ENCODE data around the gene SPTSSB.

The SPTSSB gene

DNA sequence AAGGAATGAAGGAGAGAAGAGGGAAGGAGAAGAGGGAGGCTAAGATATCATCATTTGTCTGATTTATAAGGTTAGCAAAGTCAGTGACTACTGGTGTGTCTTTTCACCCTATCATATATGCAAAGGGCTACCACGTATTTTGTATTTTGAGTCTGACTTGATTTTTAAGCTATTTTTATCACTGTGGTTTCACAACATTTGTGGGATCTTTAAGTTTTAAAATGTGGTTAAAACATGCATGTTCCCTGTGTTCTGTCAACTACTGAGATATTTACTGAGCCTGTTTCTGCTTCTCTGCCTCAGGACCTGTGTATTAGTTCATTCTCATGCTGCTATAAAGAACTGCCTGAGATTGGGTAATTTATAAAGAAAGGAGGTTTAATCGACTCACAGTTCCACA lies 22.5 kb upstream of the SPTSSB start:
- H3K4me3 ChIP-seq (ENCODE audit: low read depth, low read length) = no peak overlapping the region
- ChIA-PET CTCF (interaction anchor here (1.2 kb wide), 1 partner anchor 14 kb away, joined by 3 read pairs; no protein-coding TSS in a partner anchor), POLR2A (no interaction called here)
- DNase-seq (ENCODE audit: low read depth, low spot score) = no peak
- TF ChIP-seq, protein P1, sequence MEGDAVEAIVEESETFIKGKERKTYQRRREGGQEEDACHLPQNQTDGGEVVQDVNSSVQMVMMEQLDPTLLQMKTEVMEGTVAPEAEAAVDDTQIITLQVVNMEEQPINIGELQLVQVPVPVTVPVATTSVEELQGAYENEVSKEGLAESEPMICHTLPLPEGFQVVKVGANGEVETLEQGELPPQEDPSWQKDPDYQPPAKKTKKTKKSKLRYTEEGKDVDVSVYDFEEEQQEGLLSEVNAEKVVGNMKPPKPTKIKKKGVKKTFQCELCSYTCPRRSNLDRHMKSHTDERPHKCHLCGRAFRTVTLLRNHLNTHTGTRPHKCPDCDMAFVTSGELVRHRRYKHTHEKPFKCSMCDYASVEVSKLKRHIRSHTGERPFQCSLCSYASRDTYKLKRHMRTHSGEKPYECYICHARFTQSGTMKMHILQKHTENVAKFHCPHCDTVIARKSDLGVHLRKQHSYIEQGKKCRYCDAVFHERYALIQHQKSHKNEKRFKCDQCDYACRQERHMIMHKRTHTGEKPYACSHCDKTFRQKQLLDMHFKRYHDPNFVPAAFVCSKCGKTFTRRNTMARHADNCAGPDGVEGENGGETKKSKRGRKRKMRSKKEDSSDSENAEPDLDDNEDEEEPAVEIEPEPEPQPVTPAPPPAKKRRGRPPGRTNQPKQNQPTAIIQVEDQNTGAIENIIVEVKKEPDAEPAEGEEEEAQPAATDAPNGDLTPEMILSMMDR (IDR thresholded peaks at IDR 0.05; ENCODE audit: insufficient read depth, low read length, missing control alignments) = no peak

DNA sequence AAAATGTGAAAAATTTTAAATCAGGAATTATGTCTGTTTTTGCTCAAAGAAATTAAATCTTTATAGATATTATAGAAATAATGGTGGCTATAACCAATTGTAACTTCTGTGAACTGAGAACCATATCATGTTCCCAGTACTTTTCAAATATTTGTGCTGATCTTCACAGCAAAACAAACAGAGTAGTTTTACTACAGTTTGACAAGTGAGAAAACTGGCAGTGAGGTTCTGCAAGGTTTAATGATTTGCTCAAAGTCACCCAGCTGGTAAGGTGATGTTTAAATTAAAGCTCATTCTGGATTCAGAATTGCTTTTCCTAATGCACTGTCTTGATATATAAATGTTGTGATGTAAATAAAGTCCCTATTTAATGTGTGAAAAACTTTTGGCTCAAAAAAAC lies 22.0 kb upstream of the SPTSSB start:
- ChIA-PET POLR2A (no interaction called here), CTCF (interaction anchor here (1.2 kb wide), 1 partner anchor 15 kb away, joined by 3 read pairs; no protein-coding TSS in a partner anchor)
- no peak overlapping the region for H3K4me3 ChIP-seq (ENCODE audit: low read depth, low read length)
- no peak for DNase-seq (ENCODE audit: low read depth, low spot score)
- TF ChIP-seq, protein P1 (IDR thresholded peaks at IDR 0.05; ENCODE audit: insufficient read depth, low read length, missing control alignments) = no peak

DNA sequence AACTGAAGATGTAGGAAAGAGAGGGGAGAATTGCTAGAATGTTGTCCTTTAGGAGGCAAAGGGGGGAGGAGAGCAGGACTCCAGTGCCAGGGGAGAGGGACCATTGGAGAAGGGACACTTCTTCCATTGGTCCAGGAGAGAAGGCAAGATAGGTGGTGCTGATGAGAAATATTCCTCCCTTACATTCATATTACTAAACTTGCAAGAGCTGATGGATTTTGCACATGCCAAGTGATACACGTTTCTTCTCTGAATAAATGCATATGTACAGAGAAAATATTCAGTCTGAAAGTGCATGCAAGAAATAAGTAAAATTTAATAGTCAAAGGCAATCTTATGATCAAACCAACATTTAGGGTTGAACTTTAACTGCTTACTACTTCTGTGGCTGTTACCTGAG lies 21.5 kb upstream of the SPTSSB start:
- TF ChIP-seq, protein P1 (IDR thresholded peaks at IDR 0.05; ENCODE audit: insufficient read depth, low read length, missing control alignments) = no peak
- ChIA-PET CTCF (interaction anchor here (1.2 kb wide), 1 partner anchor 15 kb away, joined by 3 read pairs; no protein-coding TSS in a partner anchor), POLR2A (no interaction called here)
- no peak overlapping the region for H3K4me3 ChIP-seq (ENCODE audit: low read depth, low read length)
- DNase-seq (ENCODE audit: low read depth, low spot score) = no peak

DNA sequence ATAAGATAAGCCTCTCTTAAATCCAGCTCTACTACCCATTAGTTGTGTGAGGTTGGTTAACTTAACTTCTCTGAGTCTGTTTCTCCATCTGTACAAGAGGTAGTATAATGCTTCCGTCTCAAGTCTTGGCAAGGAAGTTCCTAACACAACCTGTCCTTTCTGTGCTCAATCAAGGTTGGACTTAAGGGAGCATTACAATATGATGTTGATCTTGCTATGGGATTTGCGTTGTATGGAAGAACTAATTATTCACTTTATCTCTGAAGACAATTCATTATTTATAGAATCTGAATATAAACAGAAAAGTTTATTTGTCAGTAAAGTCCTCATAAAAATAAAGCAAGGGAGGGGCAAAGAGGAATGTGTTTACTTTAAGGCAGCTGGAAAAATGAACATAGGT lies 18.9 kb upstream of the SPTSSB start:
- TF ChIP-seq, protein P1 (IDR thresholded peaks at IDR 0.05; ENCODE audit: insufficient read depth, low read length, missing control alignments) = no peak
- DNase-seq (ENCODE audit: low read depth, low spot score) = no peak
- ChIA-PET CTCF (interaction anchor here (0.8 to 1.4 kb wide), 3 partner anchors 20 to 113 kb away, joined by 3 to 5 read pairs (median 3); no protein-coding TSS in a partner anchor), POLR2A (no interaction called here)
- no peak overlapping the region for H3K4me3 ChIP-seq (ENCODE audit: low read depth, low read length)

DNA sequence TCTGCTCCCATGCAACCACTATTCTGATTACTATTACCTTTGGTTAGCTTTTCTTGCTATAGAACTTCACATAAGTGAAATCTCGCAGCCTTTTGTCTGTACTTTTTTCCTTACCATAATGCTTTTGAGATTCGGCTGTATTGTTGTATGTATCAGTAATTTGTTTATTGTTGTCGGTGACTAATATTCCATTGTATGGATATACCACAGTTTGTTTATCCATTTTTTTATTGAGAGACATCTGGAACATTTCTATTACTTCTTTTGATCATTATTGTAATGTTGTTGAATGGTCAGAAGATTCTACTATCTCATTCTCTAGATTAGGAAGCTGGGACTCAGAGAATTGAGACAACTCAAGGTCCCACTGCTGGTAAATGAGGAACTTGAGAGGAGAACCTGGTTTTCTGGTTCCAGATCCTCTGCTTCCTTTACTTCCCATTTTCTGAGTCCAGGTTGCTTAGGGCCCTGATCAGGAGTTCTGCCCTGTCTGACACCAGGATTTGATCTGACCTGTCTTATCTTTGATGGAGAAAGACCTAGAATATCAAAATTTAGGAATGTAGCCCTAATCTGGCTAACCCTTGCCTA lies 18.2 kb upstream of the SPTSSB start:
- ChIA-PET POLR2A (no interaction called here), CTCF (interaction anchor here (0.8 to 1.4 kb wide), 3 partner anchors 21 to 113 kb away, joined by 3 to 5 read pairs (median 3); no protein-coding TSS in a partner anchor)
- H3K4me3 ChIP-seq (ENCODE audit: low read depth, low read length) = no peak overlapping the region
- TF ChIP-seq, protein P1 (IDR thresholded peaks at IDR 0.05; ENCODE audit: insufficient read depth, low read length, missing control alignments) = no peak
- DNase-seq (ENCODE audit: low read depth, low spot score) = no peak

DNA sequence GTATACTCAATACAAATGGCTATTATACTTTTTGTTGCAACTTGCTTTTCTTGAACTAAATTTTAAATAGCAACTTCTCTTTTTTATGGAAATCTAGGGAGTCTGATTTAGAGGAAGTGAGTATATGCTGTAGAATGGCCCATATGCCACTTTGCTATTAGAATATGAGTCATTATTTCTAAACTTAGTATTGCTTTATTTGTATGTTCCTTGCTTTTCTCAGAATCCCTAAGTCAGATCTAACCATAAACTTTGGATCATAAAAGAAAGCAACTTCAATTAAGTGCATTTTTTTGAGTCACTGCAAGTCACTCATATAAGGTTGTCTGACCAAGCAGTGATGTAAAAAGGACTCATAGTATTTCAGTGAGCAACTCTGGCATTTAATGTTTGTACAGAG lies 17.5 kb upstream of the SPTSSB start:
- POLR2A ChIA-PET = no interaction called here
- DNase-seq (ENCODE audit: low read depth, low spot score) = no peak
- TF ChIP-seq, protein P1 (IDR thresholded peaks at IDR 0.05; ENCODE audit: insufficient read depth, low read length, missing control alignments) = no peak
- H3K4me3 ChIP-seq (ENCODE audit: low read depth, low read length) = no peak overlapping the region
- CTCF ChIA-PET = no interaction called here
